Astrocyte (in vitro differentiated cells and primary cell): ENCODE results near the gene SNX5.

Experiments used
- EZH2 ChIP-seq: IDR thresholded peaks from 2 replicates; pipeline ENCODE4 v1.6.1; 2012; ENCODE audit warnings: mild to moderate bottlenecking, low read length, inconsistent platforms; ENCODE audit not compliant: insufficient read depth
- TF ChIP-seq, protein P1 (sequence below): IDR thresholded peaks from 2 replicates; pipeline ENCODE4 v1.5.1; 2011; ENCODE audit warnings: low read depth, mild to moderate bottlenecking, inconsistent platforms, low read length, moderate library complexity; ENCODE audit not compliant: insufficient read depth

- TF ChIP-seq, protein P1, sequence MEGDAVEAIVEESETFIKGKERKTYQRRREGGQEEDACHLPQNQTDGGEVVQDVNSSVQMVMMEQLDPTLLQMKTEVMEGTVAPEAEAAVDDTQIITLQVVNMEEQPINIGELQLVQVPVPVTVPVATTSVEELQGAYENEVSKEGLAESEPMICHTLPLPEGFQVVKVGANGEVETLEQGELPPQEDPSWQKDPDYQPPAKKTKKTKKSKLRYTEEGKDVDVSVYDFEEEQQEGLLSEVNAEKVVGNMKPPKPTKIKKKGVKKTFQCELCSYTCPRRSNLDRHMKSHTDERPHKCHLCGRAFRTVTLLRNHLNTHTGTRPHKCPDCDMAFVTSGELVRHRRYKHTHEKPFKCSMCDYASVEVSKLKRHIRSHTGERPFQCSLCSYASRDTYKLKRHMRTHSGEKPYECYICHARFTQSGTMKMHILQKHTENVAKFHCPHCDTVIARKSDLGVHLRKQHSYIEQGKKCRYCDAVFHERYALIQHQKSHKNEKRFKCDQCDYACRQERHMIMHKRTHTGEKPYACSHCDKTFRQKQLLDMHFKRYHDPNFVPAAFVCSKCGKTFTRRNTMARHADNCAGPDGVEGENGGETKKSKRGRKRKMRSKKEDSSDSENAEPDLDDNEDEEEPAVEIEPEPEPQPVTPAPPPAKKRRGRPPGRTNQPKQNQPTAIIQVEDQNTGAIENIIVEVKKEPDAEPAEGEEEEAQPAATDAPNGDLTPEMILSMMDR: no peak
- no peak for TF ChIP-seq EZH2
These were observed 44.3 kb upstream of the SNX5 start for GRCh38 chr20:18012901-18013300.
